GM12801 (cell line): ENCODE results near the gene HACD4.

Source experiments
- TF ChIP-seq, protein P1 (sequence below): IDR thresholded peaks from one replicate; pipeline ENCODE4 v1.5.1; 2011; ENCODE audit warnings: control low read depth; ENCODE audit not compliant: insufficient read length; ENCODE audit errors: extremely low read depth

HACD4 gene, protein sequence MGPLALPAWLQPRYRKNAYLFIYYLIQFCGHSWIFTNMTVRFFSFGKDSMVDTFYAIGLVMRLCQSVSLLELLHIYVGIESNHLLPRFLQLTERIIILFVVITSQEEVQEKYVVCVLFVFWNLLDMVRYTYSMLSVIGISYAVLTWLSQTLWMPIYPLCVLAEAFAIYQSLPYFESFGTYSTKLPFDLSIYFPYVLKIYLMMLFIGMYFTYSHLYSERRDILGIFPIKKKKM

DNA sequence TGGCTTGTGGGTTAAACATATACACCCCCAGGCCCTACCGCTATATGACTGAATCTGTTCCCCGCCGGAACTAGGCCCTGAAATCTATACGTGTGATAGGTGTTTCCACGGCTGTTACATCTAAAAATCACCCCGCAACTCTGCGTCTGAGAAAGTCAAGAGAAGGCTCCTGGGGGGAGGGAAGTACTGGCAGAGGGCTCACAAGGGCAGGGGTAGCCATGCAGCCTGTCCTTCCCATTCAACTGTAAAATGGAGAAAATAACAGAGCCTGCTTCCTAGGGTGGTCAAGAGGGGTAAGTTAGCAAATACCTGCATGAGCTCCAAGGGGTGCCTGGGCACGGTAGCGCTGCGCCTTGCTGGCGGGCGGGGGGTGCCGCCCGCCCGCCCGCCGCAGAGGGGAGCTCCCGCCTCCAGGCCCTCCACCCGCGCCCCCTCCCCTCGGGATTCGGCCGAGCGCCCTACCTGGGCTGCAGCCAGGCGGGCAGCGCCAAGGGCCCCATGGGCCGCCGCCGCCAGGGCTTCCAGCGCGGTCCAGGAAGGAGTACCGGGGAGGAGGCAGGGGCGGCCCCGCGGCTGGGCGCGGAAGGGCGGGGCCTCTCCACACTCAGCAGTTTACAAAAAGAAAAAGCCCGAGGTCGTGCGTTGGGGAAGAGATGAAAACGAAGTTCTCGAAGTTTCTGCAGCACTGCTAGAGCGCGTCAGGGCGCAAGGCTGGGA lies at the start of gene HACD4:
TSS of gene HACD4 (minus strand) at position 550 of the 717 bp plus-strand sequence. CDS start at position 500, 50 bp downstream.
- TF ChIP-seq, protein P1, sequence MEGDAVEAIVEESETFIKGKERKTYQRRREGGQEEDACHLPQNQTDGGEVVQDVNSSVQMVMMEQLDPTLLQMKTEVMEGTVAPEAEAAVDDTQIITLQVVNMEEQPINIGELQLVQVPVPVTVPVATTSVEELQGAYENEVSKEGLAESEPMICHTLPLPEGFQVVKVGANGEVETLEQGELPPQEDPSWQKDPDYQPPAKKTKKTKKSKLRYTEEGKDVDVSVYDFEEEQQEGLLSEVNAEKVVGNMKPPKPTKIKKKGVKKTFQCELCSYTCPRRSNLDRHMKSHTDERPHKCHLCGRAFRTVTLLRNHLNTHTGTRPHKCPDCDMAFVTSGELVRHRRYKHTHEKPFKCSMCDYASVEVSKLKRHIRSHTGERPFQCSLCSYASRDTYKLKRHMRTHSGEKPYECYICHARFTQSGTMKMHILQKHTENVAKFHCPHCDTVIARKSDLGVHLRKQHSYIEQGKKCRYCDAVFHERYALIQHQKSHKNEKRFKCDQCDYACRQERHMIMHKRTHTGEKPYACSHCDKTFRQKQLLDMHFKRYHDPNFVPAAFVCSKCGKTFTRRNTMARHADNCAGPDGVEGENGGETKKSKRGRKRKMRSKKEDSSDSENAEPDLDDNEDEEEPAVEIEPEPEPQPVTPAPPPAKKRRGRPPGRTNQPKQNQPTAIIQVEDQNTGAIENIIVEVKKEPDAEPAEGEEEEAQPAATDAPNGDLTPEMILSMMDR, result no peak

DNA sequence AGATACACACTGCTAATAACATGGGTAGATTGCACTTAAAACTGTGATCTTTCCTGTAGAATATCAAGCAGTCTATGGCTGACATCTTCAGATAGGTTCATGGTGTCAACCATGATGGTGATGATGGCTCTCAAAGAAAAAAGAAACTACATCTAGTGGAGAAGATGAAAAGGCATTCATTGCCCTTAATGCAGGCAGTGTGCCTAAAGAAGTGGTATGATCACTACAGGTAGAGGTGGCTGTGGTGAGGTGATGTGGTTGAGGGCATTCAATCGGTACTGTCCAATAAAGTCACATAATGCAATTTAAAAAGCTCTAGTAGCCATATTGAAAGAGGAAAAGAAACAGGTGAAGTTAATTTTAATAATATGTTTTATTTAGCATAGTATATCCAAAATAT lies 49.4 kb upstream of the HACD4 start:
- TF ChIP-seq, protein P1, result no peak

DNA sequence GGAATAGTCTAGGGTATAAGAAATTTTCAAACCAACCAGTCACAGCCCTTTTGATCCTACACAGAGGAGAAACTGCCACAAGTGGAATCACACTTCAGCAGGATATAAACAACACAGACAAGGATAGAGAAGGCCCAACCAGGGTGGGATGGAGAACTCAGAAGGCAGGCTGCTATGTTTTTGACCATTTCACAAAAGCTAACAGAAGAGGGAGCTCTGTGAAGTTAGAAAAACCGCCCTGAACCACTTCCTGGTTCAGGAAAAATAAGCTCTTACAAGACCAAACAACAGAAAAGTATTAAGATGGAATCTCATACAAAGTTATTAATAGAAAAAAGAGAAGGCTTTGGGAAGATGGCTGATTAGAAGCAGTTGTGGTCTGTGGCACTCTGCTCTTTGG lies 47.3 kb upstream of the HACD4 start:
- TF ChIP-seq, protein P1, result no peak

DNA sequence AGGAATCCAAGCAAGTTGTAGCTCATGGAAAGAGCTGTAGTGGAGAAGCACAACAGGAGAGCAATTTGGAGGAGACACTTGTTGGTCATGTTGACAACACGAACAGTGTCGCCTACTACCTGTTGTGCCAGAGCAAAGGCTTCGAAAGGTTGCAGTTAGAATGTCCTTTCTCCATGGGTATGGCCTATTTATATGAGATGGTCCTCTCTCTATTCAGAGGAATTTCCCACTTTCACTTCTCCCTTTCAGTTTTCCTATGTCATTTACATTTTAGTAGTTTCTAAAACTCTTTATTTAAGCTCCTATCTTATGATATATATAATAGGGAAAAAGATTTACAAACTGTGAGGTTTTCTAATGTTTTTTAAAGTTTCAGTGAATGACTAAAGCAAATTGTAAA lies 46.3 kb upstream of the HACD4 start, which contains the start of gene IFNB1:
TSS of gene IFNB1 (minus strand) at position 162 of the 400 bp plus-strand sequence. CDS start at position 89, 73 bp downstream.
- TF ChIP-seq, protein P1, result no peak

DNA sequence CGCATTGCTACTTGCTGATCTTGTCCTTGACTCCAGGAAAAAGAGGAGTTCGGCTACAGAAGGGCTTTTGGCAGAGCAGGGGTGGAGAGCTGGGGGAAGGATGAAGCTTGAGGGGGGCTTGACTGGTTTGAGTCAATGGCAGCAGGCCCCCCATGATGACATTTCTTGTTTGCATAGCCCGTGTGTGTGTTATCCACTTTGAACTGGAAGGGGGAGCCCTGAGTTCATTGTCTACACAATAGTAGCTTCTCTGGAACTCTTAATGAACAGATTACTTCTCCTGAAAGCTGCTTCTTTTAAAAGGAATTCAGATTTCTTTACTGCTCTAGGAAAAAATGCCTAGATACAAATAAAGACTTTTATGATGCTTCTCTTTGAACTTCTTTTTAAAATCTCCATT lies 44.0 kb upstream of the HACD4 start:
- TF ChIP-seq, protein P1, result no peak

DNA sequence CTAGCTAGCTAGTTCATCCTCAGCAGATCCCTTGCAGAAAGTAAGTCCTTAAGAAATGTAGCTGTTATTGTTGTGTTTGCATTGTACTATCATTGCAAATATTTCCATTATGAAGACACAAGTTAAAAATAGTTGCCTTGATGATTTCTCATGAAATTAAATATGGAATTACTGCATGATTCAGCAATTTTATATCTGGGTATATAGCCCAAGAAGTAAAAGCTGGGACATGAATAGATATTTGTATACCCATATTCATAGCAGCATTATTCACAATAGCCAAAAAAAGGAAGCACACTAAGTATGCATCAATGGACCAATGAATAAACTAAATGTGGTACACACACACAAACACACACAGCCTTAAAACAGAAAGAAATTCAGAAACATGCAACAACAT lies 39.5 kb upstream of the HACD4 start:
- TF ChIP-seq, protein P1, result no peak

DNA sequence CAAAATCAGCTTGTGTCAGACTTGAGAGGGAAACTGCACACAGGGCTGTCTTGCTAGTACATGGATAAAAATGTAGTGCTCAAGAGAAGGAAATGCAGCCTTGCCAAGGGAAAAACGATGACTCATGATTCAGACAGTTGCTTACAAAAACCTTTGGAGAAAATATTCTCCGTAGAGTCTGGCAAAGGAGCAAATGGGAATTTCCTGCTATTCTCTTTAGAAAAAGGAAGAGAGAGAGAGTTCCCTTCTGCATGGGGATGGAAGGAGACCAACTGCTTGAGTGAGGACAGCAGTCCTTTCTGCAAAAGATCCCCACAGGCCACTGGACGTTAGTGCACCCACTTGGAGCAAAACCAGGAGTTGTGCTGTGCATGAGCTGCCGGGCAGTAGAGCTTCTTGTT lies 38.7 kb upstream of the HACD4 start:
- TF ChIP-seq, protein P1, result no peak
